Stimulated activated CD4-positive, alpha-beta T cell treated with anti-CD3 and anti-CD28 coated beads, Interleukin-2, amount 100 ng/mL, for 4 hours (primary cell): ENCODE measurements around the gene FZD4.
"Not testable (repeated sequence)": the region's sequence is repeated elsewhere in the genome, so short reads cannot be mapped to it uniquely, and the experiment has no call there.

ENCODE experiments used
- DNase-seq: peaks from one replicate; pipeline ENCODE4 v3.0.0-alpha.2; 2020; ENCODE audit warnings: low read depth

Gene FZD4

DNA sequence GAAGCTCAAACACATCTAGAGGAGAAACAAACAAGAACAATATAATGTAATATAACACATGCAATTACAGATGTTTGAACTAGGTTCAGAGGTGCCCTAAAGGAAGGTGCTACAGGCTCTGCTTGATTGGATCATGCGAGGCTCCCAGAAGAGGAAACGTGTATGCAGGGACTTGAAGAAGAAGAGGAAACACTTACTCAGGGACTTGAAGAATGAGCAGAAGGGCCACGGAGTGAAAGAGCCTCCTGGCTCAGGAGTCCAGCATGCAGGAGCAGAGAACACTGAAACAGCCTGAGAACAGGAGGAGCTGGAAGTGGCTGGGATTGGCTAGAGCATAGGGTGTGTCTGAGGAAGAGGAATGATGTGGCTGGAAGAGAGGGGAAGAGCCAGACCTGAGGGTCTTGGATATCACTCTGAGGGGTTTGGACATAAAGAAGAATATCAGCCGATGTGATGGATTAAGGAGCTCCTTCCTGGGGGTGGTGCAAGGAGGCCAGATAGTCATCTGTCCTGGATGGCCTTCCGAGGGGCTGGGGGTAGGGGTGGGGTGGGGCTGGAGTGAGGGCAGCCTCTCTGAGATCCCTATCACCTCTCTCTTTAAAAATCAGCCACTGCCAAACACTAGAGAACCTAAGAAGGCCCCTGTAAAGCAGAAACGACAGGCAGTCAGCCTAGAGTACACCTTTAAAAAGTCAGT is 16.8 kb downstream of the FZD4 start:
- no peak for DNase-seq

DNA sequence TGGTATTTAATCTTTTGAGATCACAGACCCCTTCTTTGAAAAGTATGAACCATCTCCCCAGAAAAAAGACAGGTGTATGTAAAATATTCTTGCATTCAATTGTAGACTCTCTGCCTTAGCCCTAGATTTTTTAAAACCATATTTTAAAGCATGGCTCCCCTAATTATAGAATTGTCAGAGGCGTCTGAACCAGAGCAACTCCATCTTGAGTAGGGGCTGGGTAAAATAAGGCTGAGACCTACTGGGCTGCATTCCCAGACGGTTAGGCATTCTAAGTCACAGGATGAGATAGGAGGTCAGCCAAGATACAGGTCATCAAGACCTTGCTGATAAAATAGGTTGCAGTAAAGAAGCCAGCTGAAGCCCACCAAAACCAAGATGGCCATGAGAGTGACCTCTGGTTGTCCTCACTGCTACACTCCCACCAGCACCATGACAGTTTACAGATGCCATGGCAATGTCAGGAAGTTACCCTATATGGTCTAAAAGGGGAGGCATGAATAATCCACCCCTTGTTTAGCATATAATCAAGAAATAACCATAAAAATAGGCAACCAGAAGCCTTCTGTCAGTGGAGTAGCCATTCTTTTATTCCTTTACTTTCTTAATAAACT is 17.9 kb downstream of the FZD4 start:
- DNase-seq, result not testable (repeated sequence)

DNA sequence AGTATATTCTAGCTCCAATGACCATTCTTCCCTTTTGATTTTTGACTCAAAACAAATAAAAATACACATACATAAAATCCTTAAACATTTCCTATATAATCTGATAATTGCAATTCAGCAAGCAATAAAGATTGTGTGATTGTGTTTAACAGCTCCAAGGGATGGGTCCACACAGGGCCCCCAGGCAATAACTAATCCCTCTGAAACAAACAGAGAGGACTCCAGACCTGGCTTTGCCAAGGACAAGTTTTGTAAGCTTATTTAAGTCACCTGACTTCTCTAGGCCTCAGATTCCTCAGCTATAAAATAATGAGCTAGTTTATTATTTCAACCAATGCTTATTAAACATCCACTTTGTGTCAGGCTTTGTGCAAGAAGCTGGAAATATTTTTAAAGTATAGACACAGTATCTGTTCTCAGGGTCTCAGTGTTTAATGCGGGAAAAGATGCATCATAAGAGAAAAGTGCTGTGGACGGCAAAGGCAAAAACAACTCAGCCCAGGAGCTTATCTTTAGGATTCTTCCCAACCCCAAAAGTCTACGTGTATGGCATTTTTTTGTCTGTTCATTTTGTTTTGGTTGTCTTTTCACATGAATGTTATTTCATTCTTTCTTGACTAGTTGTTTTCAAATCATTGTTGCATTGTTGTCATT is 20.1 kb downstream of the FZD4 start:
- DNase-seq, result no peak

GRCh38 chr11:86934582-86934900 is 20.7 kb downstream of the FZD4 start:
- no peak for DNase-seq

DNA sequence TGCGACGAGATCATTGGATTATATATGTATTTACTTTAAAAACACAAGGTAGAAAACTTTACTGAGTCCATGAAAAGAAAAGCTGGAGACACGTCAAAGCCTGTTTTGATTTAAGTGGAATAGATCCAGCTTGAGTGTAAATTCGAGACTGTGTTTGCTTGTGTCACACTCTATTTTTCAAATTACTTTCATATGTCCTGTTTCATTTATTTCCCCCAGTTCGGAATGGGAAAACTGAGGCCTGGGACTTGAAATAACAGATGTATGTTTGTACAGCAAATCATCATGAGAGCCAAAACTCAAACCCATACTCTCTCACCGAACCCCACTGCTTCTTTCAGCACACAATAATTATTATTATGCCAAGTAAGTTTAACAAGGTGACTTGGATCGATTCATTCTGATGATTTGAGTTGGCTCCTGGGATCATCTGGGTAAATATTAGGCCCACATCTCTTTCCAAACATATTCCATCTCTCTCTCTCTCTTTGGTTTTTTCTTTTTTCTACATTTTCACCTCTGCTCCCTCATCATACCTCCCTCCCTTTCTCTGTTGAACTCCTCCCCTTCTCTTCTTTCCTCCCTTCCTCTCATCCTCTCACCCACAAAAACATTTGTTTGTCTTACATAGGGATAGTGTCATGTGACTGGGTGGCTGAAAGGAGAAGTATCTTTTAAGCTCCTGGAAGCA is 21.2 kb downstream of the FZD4 start:
- DNase-seq, result no peak

GRCh38 chr11:86932924-86933875 is 22.0 kb downstream of the FZD4 start:
- DNase-seq, result no peak

DNA sequence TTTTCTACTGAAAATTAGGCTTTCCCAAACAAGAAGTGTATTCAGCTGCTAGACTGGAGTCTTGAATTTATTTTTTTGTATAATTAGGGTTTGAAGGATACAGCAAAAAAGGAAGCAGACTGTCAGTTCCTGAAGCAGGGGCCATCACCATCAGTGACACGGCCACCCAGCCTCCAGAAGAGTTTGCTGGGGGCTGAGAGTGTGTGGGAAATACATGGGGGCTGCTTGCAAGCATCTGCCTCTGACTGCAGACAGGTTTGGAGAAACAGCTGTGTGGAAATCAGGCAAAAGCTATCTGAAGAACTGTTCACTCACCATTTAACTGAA is 23.0 kb downstream of the FZD4 start:
- DNase-seq, result no peak

- no peak for DNase-seq
Observed at GRCh38 chr11:86931548-86932258, 23.5 kb downstream of the FZD4 start.

- no peak for DNase-seq
Observed at GRCh38 chr11:86930957-86931547, 24.1 kb downstream of the FZD4 start.

DNA sequence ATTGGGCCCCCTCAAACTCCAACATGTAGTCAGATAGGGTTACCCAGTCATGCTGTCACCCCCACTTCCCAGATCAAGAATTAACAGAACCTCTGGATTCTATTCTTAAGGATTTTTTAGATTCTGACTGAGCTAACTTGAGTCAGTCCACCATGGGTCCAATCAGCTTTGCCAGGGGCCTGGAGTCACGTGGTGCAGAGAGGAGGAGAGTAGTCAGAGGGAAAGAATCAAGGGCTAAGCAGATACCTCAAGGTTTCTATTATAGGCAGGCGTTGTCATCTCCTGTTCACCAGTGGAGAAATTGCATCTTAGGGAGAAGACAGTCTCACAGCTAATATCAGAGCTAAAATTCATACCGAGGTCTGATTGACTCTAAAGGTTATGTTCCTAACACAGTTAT is 28.2 kb downstream of the FZD4 start:
- no peak for DNase-seq

DNA sequence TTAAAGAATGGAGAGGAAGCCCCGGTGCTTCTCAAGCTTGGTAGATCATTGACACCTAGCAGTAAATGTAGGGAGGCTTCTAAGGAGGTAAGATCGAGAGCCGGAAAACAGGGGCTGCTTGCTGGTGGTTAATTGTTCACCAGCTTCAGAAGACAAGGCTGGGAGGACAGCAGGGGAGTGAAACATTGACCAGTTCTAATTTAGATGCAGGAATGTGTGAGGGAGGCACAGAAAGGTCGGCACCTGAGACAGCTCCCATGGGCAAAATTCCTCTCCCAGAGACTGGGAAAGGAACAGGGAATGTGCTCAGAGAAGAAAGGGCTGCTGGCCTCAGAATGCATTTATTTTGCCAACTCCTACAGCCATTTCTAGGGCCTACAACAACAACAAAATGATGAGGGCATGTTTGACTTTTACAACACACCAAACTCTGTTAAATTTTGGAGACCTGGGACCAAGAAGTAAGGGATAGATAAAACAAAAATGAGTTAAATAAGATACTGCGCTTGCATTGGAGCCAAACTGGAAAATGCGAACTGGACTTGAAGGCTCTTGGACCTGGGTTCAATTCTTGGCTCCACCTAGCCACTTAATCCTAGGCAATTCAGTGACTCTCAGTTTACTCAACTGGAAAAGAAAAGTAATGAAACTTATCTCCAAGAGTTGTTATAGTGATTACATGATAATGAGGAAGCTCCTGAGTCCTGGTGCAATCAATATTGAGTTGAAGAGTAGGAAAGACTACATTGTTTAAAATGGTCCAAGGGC is 31.0 kb downstream of the FZD4 start:
- no peak for DNase-seq

DNA sequence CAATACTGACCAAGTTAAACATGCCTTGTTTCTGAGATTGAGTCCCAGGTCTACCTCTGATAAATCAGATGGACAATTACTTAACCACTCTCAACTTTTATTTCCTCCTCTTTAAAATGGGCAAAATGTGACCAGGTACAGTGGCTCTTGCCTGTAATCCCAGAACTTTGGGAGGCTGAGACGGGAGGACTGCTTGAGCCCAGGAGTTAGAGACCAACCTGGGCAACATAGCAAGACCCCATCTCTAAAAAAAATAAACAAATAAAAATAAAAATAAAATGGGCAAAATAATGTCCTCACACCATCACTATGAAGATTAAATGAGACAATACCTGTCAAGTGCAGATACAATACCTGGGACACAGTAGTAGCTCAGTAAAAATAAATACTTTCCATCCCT is 33.0 kb downstream of the FZD4 start:
- no peak for DNase-seq

DNA sequence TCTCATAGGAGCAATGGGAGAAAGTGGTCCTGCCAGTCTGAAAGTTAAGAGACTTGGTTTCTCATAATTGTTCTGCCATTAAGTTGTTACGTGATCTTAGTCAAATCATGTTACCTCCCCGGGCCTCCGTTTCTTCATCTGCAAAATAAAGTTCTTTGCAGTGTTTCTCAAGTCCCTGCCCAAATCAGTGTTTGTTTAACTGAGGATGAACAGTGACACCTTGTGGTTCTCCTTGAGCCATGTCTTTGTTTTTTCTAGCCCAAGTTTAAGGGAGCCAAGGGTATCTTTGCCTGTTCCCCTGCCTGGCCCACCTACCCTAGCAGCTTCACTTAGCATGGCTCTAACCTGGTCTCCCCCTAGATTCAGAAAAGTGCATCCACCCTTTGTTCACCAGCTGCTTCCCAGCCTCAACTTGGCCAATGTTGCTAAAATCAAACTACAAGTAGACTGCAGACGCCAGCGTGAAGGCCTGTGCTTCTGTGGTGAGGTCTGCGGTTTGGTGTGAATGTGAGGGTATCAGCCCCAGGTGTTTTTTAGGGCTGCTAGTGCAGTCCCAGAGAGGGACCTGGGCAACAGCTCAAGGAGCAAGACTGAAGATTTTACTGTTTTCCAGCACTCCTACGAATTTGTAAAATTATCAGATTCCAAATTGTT is 35.5 kb downstream of the FZD4 start:
- no peak for DNase-seq

DNA sequence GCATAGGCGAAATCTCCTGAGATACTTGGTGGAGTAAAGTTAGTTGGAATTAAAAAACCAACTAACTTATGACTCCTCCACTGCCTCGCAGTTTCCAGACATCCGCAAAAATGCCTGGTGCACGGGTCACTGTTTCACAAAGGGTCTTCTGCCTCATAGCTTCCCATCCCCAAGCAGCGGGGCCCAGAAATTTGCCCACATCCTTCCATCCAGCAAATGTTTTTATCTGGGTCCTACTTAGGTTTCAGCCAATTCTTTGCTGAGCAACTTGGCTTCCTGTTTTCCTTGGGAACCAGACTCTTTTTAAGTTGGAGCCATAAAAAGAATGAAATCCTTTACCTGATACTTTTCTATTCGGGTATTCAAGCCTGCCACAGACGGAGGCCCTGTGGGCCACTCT is 36.2 kb downstream of the FZD4 start:
- no peak for DNase-seq

GRCh38 chr11:86918496-86918895 is 36.7 kb downstream of the FZD4 start:
- no peak for DNase-seq

DNA sequence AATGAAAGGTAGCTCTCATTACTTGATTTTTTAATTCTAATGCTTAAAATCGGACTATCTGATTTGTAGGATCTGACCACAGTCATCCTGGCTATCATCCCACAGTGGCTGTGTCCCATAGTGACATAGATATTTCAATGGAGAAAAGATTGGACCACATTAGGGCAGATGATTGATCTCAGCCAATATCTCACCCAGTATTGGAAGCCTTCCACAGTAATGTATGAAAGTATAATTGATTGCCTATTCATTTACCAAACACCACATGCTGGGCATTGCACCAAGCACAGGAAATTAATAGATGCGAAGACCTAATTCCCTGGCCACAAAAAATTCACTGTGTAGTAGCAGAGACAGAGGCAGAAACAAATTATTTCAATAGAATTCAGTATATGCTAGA is 37.6 kb downstream of the FZD4 start:
- no peak for DNase-seq

DNA sequence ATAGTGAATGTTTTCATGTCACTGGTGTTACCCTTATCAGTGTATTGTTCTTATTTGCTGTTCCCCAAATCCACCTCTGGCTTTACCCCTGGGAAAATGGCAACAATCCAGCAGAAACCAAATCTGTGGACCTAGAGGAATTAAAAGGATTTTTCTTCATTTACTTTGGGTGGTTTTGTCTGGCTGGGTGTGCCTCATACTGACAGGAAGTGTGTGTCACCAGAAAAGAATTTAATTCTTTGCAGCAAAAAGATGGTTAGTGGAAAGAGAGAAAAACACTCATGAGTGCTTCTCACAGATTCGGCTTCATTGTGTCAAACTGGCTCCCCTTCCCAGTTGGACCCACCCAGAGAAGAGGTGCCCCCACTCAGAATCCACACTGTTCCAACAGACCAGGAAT is 38.9 kb downstream of the FZD4 start:
- no peak for DNase-seq

DNA sequence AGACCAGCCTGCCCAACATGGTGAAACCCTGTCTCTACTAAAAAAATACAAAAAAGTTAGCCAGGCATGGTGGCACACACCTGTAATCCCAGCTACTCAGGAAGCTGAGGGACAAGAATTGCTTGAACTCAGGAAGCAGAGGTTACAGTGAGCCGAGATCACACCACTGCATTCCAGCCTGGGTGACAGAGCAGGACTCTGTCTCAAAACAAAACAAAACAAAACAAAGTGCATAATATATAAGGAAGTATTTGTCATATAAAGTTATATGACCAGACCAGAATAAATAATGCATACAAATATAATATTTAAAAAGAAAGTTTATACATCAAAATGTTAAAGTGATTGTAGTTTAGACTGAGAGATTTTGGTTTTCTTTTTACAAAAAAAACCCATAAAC is 39.3 kb downstream of the FZD4 start:
- DNase-seq, result not testable (repeated sequence)

DNA sequence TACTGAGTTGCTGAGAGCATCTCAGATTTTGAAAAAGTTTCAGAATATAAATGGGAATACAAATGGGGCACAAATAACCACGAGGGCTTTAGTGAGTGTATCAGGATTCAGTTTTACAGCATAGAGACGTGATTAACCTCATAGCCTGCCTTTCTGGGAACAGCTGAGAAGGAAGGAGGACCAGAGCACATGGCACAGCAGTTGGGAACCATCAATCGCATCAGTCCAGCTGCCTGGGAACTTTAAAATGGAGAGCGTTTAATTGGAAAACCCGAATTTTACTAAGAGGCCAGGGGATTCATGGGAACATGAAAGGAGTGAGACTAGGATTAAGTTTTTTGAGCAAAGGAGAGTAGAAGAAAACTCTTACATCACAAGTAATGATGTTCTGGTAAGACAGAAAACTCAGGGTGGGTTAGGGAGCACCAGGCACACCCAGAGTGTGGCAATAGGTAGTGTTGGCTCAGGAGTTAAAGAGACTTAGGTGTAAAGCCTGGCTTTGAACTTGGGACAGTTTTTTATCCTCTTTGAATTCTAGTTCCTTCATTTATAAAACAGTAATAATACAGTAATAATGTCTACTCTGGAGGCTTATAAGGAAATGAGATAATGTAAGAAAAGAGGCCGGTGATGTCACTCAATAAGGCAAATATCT is 40.2 kb downstream of the FZD4 start:
- DNase-seq, result no peak
